Activated CD4-positive, alpha-beta T cell treated with anti-CD3 and anti-CD28 coated beads, Interleukin-2, Interleukin-6, amounts not matched to agents 100 ng/mL and 50 ng/mL, durations not matched to agents 16 hours and 8 hours (primary cell): Measurements from ENCODE around the gene METRNL.

Experiments used
- DNase-seq: peaks from one replicate; pipeline ENCODE4 v3.0.0-alpha.2; 2020

The METRNL gene

GRCh38 chr17:83094291-83094690 is 14.9 kb downstream of the METRNL start:
- no peak for DNase-seq

DNA sequence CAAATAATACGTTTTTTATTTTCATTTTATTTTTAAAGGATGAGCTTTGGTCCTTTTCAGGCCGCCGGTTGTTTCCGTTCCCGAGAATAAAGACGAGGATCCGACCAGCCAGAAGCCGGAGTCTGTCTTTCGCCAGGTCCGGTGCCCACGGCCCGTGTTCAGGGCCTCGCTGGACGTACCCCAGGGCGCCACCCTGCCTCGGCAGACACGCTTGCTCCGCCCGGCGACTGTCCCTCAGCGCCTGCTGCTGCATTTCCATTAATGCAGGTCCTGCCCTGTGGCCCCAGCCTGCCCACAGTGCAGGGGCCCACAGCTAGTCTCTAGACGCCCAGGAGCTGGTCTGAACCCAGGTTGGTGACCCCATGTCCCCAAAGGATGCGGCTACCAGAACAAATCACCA is 15.6 kb downstream of the METRNL start:
- DNase-seq: no peak

- no peak for DNase-seq
These were observed 17.2 kb downstream of the METRNL start for GRCh38 chr17:83096401-83097224.

- no peak for DNase-seq
These were observed 18.4 kb downstream of the METRNL start for GRCh38 chr17:83097831-83098230.

GRCh38 chr17:83098241-83099085 is 19.1 kb downstream of the METRNL start:
- no peak for DNase-seq

GRCh38 chr17:83099086-83099555 is 19.7 kb downstream of the METRNL start:
- no peak for DNase-seq

GRCh38 chr17:83099570-83100181 is 20.3 kb downstream of the METRNL start:
- no peak for DNase-seq

GRCh38 chr17:83100220-83100852 is 20.9 kb downstream of the METRNL start:
- DNase-seq: no peak

GRCh38 chr17:83100853-83101391 is 21.5 kb downstream of the METRNL start:
- DNase-seq: no peak

GRCh38 chr17:83101805-83102480 is 22.5 kb downstream of the METRNL start:
- no peak for DNase-seq

DNA sequence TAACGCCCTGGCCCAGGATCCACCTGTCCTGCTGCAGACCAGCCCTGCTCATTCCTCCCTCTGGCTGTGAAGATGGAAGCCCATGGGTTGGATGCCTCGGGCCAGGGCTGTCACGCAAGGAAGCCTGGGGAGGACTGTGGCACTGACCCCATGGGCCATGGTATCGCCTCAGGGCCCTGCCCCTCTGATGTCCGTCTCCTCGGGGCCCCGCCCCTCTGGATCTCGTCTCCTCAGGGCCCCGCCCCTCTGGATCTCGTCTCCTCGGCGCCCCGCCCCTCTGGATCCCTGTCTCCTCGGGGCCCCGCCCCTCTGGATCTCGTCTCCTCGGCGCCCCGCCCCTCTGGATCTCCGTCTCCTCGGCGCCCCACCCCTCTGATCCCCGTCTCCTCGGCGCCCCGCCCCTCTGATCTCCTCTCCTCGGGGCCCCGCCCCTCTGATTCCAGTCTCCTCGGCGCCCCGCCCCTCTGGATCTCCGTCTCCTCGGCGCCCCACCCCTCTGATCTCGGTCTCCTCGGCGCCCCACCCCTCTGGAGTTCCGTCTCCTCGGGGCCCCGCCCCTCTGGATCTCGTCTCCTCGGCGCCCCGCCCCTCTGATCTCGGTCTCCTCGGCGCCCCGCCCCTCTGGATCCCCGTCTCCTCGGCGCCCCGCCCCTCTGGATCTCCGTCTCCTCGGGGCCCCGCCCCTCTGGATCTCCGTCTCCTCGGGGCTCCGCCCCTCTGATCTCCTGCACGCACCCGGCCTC is 24.0 kb downstream of the METRNL start:
- DNase-seq: no peak

DNA sequence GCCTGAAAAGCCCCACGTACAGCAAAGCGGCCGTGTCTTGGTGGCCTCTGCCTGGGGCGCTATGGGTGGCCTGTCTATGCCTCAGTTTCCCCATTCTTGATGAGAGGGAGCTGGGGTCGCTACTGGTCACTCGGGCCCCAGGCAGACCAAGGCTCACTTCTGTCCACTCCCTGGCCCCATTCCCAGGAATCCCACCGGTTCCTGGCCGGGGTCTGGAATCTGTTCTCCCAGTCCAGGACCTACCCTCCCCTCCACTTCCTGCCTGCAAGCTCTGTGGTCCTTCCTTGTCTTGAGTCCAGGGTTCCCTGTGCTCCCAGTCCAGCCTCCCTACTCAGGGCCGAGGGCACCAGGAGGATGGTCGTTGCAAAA is 24.5 kb downstream of the METRNL start:
- DNase-seq: no peak

- DNase-seq: no peak
These were observed 25.4 kb downstream of the METRNL start for GRCh38 chr17:83104577-83105505.

DNA sequence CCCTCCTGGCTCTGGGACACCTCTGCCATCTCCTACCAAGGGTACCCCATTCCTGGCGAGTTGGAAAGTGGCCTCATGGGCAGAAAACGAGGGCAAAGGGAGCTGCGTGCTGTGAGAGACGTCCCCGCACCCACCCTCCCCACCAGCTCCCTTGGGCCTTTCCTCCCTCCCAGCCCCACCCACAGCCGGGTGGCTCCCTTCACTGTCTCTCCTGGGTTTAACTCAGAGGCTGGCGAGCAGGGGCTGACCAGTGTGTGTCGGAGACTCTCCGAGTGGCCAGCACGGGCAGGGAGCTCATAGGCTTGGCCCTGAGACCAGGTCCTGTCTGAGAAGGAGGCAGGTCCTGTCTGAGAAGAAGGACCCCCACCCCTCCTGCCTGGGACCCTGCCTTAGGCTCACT is 26.1 kb downstream of the METRNL start:
- no peak for DNase-seq

DNA sequence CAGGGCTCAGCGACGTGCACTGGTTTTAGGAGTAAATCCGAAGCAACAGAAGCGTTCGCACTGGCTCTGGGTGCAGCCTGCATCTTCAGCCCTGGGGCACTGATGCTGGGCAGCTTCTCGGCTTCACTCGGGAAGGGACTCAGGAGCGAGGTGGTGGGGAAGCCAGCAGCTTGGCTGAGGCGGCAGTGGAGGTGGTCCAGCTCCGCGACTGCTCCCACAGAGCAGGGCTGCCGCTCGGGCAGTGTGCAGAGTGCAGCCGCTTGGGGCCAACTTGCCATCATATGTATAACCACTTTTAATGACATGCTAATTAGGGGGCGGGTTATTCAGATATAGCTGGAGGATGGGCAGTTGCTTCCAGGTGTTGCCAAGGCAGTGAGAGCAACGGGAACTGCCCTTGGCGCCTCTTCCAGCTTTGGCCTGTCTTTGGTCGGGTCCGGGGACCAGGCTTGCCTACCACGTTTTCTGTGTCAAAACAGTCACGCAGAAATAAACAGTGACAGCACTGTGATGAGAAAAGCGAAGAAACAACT is 26.7 kb downstream of the METRNL start:
- no peak for DNase-seq

DNA sequence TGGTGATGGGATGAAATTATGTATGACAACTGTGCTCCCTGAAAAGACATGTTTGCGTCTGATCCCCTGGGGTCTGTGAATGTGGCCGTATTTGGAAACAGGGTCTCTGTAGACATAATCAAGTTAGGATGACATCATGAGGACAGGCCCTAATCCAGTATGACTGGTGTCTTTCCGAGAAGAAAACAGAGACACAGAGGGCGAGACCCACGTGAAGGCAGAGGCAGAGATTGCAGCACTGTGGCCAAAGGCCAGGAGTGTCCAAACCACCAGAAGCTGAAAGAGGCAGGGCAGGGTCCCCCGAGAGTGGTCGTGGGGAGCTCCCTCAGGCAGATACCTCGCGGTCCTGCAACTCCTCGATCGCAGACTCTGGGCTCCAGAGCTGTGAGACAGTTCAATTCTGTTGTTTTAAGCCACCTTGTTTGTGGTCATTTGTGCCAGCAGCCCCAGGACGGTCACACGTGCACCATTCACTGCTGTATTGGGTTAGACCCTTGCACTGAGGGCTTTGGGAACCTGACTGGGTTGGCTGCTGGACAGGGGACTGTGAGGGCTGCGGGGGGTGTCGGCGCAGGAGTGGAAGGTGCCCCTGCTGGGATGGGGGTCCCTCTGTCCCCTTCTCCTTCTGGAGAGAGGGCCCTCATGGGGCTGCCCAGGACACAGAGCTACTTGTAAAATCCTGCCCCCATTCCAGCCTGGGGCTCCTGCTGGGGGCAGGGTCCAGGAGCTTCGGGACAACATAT is 27.7 kb downstream of the METRNL start:
- DNase-seq: no peak

GRCh38 chr17:83107656-83108048 is 28.2 kb downstream of the METRNL start:
- no peak for DNase-seq

- DNase-seq: no peak
These were observed 29.3 kb downstream of the METRNL start for GRCh38 chr17:83108709-83109108.

DNA sequence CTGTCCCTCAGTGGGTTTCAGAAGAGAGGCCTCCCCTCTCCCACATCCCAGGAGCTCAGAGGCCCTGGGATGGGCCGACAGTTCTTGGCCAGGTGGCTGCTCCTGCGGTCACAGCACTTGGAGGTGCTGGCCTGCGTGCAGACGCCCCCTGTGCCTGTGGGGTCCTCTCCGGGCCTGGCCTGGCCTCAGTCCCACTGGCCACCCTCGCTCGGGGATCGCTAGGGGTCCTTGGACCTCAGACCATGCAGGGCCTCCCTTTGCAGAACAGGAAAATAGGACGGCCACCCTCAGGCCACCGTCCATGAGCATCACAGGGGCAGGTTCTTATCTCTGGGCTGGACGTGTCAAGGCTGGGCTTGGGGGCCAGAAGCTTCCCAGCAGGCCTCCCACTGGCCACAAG is 30.0 kb downstream of the METRNL start:
- no peak for DNase-seq
